SH-SY5Y (cell line): ENCODE measurements around the gene PPP2R2D.

Experiments
- GATA2 ChIP-seq: IDR thresholded peaks from 2 replicates; pipeline ENCODE4 v1.6.1; 2011; ENCODE audit warnings: mild to moderate bottlenecking, low read depth, low read length
- GATA3 ChIP-seq: IDR thresholded peaks from 2 replicates; pipeline ENCODE4 v1.6.1; 2011; ENCODE audit warnings: low read depth, mild to moderate bottlenecking, low read length, moderate library complexity

DNA sequence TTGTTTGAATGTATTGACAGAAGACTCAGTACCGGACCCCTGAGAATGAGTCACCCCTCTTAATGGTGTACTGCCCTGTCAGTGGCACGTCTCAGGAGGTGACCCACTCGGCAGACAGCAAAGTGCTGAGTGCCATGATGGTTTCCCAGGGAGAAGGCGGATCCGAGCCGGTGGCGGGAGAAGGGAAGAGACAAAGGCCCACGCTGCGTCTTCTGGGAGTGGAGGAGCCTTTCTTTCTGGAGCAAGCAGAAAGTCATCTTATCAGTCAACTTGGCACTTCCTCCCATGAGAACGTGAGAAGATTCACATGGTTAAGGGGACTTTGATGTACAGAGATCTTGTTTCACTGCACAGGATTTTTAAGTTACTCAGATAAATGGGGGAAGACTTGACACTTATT, 14.6 kb upstream of the PPP2R2D start:
- no peak for TF ChIP-seq GATA2
- TF ChIP-seq GATA3, result no peak
